IMR-90 (cell line): ENCODE data around the gene CHST2. TPM values are rescaled to one million over a fixed set of nuclear protein-coding genes. Genes with fewer than 3 reads are reported as not detected.

Source experiments
- ATAC-seq: fragments of 200-7000 bp; cut with Tn5 transposase; 2 replicates; pipeline ENCODE4 v1.9.1; 2020; ENCODE audit warnings: low read depth, mild to moderate bottlenecking, moderate library complexity
- BruUV-seq: library from RNA; stranded (reverse); fragments of 400-500 nt; replicated peaks from 2 replicates; lab custom pipeline; 2021; lab: Mats Ljungman, UMichigan
- CTCF ChIA-PET: fragments of 300-600 bp; formaldehyde crosslinking; extraction: SDS; loops from one replicate; lab custom pipeline; 2021; ENCODE audit warnings: antibody characterized with exemption; lab: Yijun Ruan, JAX
- POLR2A ChIA-PET: fragments of 300-600 bp; sonication (Branson Sonifier 250); formaldehyde crosslinking; loops from one replicate; lab custom pipeline; 2022; ENCODE audit warnings: antibody characterized with exemption; ENCODE audit not compliant: unreplicated experiment; lab: Charles Lee
- DNase-seq: peaks from one replicate; pipeline ENCODE4 v3.0.0; 2013
- H2AFZ ChIP-seq: replicated peaks from 2 replicates; pipeline ENCODE3; 2013; ENCODE audit warnings: low read length, mild to moderate bottlenecking; ENCODE audit not compliant: poor library complexity
- H2AK5ac ChIP-seq: 2 replicates; pipeline ENCODE4 v1.6.1; 2013; ENCODE audit warnings: low read depth, low read length, inconsistent platforms
- H2AK9ac ChIP-seq: replicated peaks from 2 replicates; pipeline ENCODE3; 2013; ENCODE audit warnings: mild to moderate bottlenecking, low read depth, low read length, moderate library complexity; ENCODE audit not compliant: poor library complexity
- H2BK120ac ChIP-seq: 2 replicates; pipeline ENCODE4 v1.6.1; 2013; ENCODE audit warnings: low read depth, low read length, inconsistent platforms
- H2BK15ac ChIP-seq: 3 replicates; pipeline ENCODE4 v1.6.1; 2013; ENCODE audit warnings: low read depth, low read length, inconsistent platforms
- H2BK20ac ChIP-seq: 2 replicates; pipeline ENCODE4 v1.6.1; 2013; ENCODE audit warnings: low read depth, mild to moderate bottlenecking, inconsistent platforms, low read length, moderate library complexity
- H2BK5ac ChIP-seq: 2 replicates; pipeline ENCODE4 v1.6.1; 2013; ENCODE audit warnings: mild to moderate bottlenecking, low read depth, low read length, inconsistent platforms; ENCODE audit not compliant: poor library complexity, severe bottlenecking
- H3K14ac ChIP-seq: replicated peaks from 2 replicates; pipeline ENCODE4 v1.6.1; 2013; ENCODE audit warnings: low read depth, low read length, inconsistent platforms
- H3K18ac ChIP-seq: 2 replicates; pipeline ENCODE4 v1.6.1; 2013; ENCODE audit warnings: low read depth, low read length, control low read depth
- H3K23ac ChIP-seq: 2 replicates; pipeline ENCODE4 v1.6.1; 2013; ENCODE audit warnings: low read depth, low read length, inconsistent platforms
- H3K27ac ChIP-seq: 2 replicates; pipeline ENCODE4 v1.5.1; 2013; ENCODE audit warnings: mild to moderate bottlenecking, control low read depth, low read length; ENCODE audit not compliant: insufficient read depth
- H3K27me3 ChIP-seq: 2 replicates; pipeline ENCODE4 v1.6.1; 2013; ENCODE audit warnings: low read length; ENCODE audit not compliant: control insufficient read depth, insufficient read depth
- H3K36me3 ChIP-seq: 2 replicates; pipeline ENCODE4 v1.6.1; 2013; ENCODE audit warnings: low read length, mixed read lengths; ENCODE audit not compliant: control insufficient read depth, insufficient read depth
- H3K4ac ChIP-seq: 2 replicates; pipeline ENCODE4 v1.6.1; 2013; ENCODE audit warnings: low read depth, low read length, inconsistent platforms
- H3K4me1 ChIP-seq: 2 replicates; pipeline ENCODE4 v1.6.1; 2013; ENCODE audit warnings: low read length, mixed read lengths; ENCODE audit not compliant: control insufficient read depth, insufficient read depth
- H3K4me2 ChIP-seq: 2 replicates; pipeline ENCODE4 v1.6.1; 2013; ENCODE audit warnings: low read depth, mild to moderate bottlenecking, control low read depth, low read length, moderate library complexity
- H3K4me3 ChIP-seq: 2 replicates; pipeline ENCODE4 v1.5.1; 2013; ENCODE audit warnings: low read depth, mild to moderate bottlenecking, control low read depth, low read length, moderate library complexity; ENCODE audit not compliant: insufficient read depth
- H3K56ac ChIP-seq: 2 replicates; pipeline ENCODE4 v1.6.1; 2013; ENCODE audit warnings: low read length, inconsistent platforms; ENCODE audit not compliant: insufficient read depth; ENCODE audit errors: extremely low read depth
- H3K79me1 ChIP-seq, 2 experiments: 2 replicates each; pipeline ENCODE4 v1.6.1; 2013; ENCODE audit warnings: low read length in 2 of 2, inconsistent platforms in 1 of 2, low read depth in 1 of 2
- H3K9ac ChIP-seq: 2 replicates; pipeline ENCODE4 v1.6.1; 2013; ENCODE audit warnings: low read depth, low read length, control low read depth
- H3K9me1 ChIP-seq: 2 replicates; pipeline ENCODE4 v1.6.1; 2013; ENCODE audit warnings: low read length, inconsistent platforms; ENCODE audit not compliant: insufficient read depth
- H3K9me3 ChIP-seq: 2 replicates; pipeline ENCODE4 v1.6.1; 2013; ENCODE audit warnings: low read length; ENCODE audit not compliant: control insufficient read depth, insufficient read depth
- H4K20me1 ChIP-seq: 2 replicates; pipeline ENCODE4 v1.6.1; 2013; ENCODE audit warnings: low read length, inconsistent platforms; ENCODE audit not compliant: insufficient read depth
- H4K5ac ChIP-seq: 2 replicates; pipeline ENCODE4 v1.6.1; 2013; ENCODE audit warnings: mild to moderate bottlenecking, low read depth, low read length, control low read depth
- H4K8ac ChIP-seq, 2 experiments: 2 replicates each; pipeline ENCODE4 v1.6.1; 2013; ENCODE audit warnings: low read depth in 2 of 2, low read length in 2 of 2, control low read depth in 1 of 2, inconsistent platforms in 1 of 2
- H4K91ac ChIP-seq: 2 replicates; pipeline ENCODE4 v1.6.1; 2013; ENCODE audit warnings: low read depth, low read length, inconsistent platforms; ENCODE audit not compliant: insufficient read depth
- CEBPB ChIP-seq: IDR thresholded peaks from 2 replicates; pipeline ENCODE4 v1.6.1; 2012; ENCODE audit warnings: low read depth, low read length, improper control_type of control experiment
- CTCF ChIP-seq: conservative IDR thresholded peaks from 2 replicates; pipeline ENCODE4 v1.5.1; 2012; ENCODE audit warnings: mild to moderate bottlenecking, low read depth, low read length, improper control_type of control experiment
- ELK1 ChIP-seq: fragments of 150-350 bp; IDR thresholded peaks from 2 replicates; pipeline ENCODE4 v1.6.1; 2016; ENCODE audit warnings: low read depth, mild to moderate bottlenecking, low read length, moderate library complexity, borderline replicate concordance
- MAFK ChIP-seq: IDR thresholded peaks from 2 replicates; pipeline ENCODE4 v1.6.1; 2012; ENCODE audit warnings: low read depth, low read length, improper control_type of control experiment
- MAZ ChIP-seq: IDR thresholded peaks from 2 replicates; pipeline ENCODE4 v1.6.1; 2012; ENCODE audit warnings: low read depth, mild to moderate bottlenecking, low read length, improper control_type of control experiment, moderate library complexity, borderline replicate concordance
- MXI1 ChIP-seq: IDR thresholded peaks from 2 replicates; pipeline ENCODE4 v1.6.1; 2012; ENCODE audit warnings: low read depth, mild to moderate bottlenecking, low read length, moderate library complexity, borderline replicate concordance
- NFE2L2 ChIP-seq: fragments of 150-350 bp; IDR thresholded peaks from 2 replicates; pipeline ENCODE4 v1.6.1; 2016; ENCODE audit warnings: low read depth, mild to moderate bottlenecking, low read length
- USF2 ChIP-seq: fragments of 150-350 bp; IDR thresholded peaks from 2 replicates; pipeline ENCODE4 v1.6.1; 2017; ENCODE audit warnings: mild to moderate bottlenecking, antibody characterized with exemption, low read length, low read depth
- WGBS, 2 experiments: methylation state at CpG; one replicate each; pipeline versions ENCODE4 v1.1.5 to v1.1.7; 2013; ENCODE audit warnings: missing lambda C conversion rate in 2 of 2; ENCODE audit not compliant: insufficient read length in 1 of 2; ENCODE audit errors: extremely low coverage in 2 of 2; 5-methylcytosine and 5-hydroxymethylcytosine counted together
- dilution Hi-C: fragments of 300-500 bp; cut with HindIII; formaldehyde crosslinking; loops from one replicate; pipeline ENCODE4 v1.14.3; 2018; ENCODE audit warnings: low sequenced_read_pairs; ENCODE audit not compliant: unreplicated experiment
- in situ Hi-C: fragments of 300-500 bp; cut with MboI; formaldehyde crosslinking; loops from 3 replicates; pipeline ENCODE4 v1.14.3; 2019; ENCODE audit warnings: low sequenced_read_pairs, inconsistent platforms, mixed read lengths
- intact Hi-C: fragments of 100-400 bp; cut with micrococcal nuclease; formaldehyde crosslinking; loops from 2 replicates; pipeline ENCODE4 v1.10.0; 2022
- polyA plus RNA-seq, 3 experiments: library from polyadenylated mRNA; depleted of rRNA; stranded (reverse); fragments of >200 nt; gene quantifications; 2 replicates each; pipeline ENCODE4 v1.2.3, GENCODE V29; 2012; ENCODE audit warnings: low replicate concordance in 1 of 3
- total RNA-seq: library from RNA; depleted of rRNA; stranded (reverse); fragments of >200 nt; gene quantifications from 2 replicates; pipeline ENCODE4 v1.2.3, GENCODE V29; 2012

The CHST2 gene
- total and polyA plus RNA-seq, 2 of the 4 experiments (the other 2 are of a cell fraction) = 0.90 to 1.4 TPM

- no peak overlapping the region for H2BK120ac ChIP-seq
- H2AK5ac ChIP-seq = no peak overlapping the region
- no peaks in the 10 kb centered on the region for H3K36me3 ChIP-seq
- BruUV-seq = no TSS peak
- H2AFZ ChIP-seq = no peak overlapping the region
- no peak overlapping the region for H2BK15ac ChIP-seq
- no peaks in the 10 kb centered on the region for H4K20me1 ChIP-seq
- no peak overlapping the region for H3K4ac ChIP-seq
- no peak overlapping the region for H3K23ac ChIP-seq
- H2BK5ac ChIP-seq = no peak overlapping the region
- peaks cover 7% of the 10 kb centered on the region; the same call in 1 of the 2 replicates for H3K9me1 ChIP-seq
- H3K4me1 ChIP-seq = peaks cover 13% of the 10 kb centered on the region
- no peak overlapping the region for H3K4me2 ChIP-seq
- ChIA-PET CTCF (no interaction called here), POLR2A (no interaction called here)
- in situ Hi-C loops (no loop called here), intact Hi-C loops (no loop called here), dilution Hi-C loops (no loop called here)
- H4K5ac ChIP-seq = no peak overlapping the region
- H4K8ac ChIP-seq = no peak overlapping the region
- no peak for DNase-seq
- no peak overlapping the region for H3K18ac ChIP-seq
- H3K14ac ChIP-seq = no peak overlapping the region
- ATAC-seq = no peak
- H3K27me3 ChIP-seq = no peaks in the 10 kb centered on the region
- H3K79me1 ChIP-seq = no peaks in the 10 kb centered on the region
- TF ChIP-seq MAFK (no peak), CTCF (no peak), NFE2L2 (no peak), USF2 (no peak), MAZ (no peak), ELK1 (no peak), MXI1 (no peak), CEBPB (no peak)
- H3K9ac ChIP-seq = no peak overlapping the region
- H3K9me3 ChIP-seq = no peaks in the 10 kb centered on the region
- no peak overlapping the region for H4K91ac ChIP-seq
- H2BK20ac ChIP-seq = peak overlapping the region; percentile 24; the same call in 1 of the 2 replicates
- no peak overlapping the region for H2AK9ac ChIP-seq
- WGBS, 2 experiments = no CpG with 5 or more reads among the region's 3 CpGs
- no peak overlapping the region for H3K27ac ChIP-seq
- H3K4me3 ChIP-seq = no peak overlapping the region
- H3K56ac ChIP-seq = no peak overlapping the region
Observed at GRCh38 chr3:143166376-143166775, 46.8 kb downstream of the CHST2 start.
